ENCODE results near the gene VAMP1.
A peak's percentile ranks its signal among the peaks of the same experiment; 100 is the strongest.

GRCh38 chr12:6493497-6494257 lies 23.2 kb upstream of the VAMP1 start, which contains the start of gene NCAPD2:
- peak in 4 of 7 experiments; percentile 40 to 59 (median 49) for TF ChIP-seq CTCF (IDR thresholded peaks at IDR 0.05)
- TF ChIP-seq POLR2A (IDR thresholded peaks at IDR 0.05), result peak; percentile 2 to 32 (median 5)

Measured in body of pancreas (tissue), 4 donors.